LNCAP (cell line): ENCODE results near the gene MYH11.

ENCODE experiments used
- CTCF ChIP-seq: fragments of 450-650 bp; IDR thresholded peaks from 2 replicates; pipeline ENCODE4 v1.5.1; 2017; ENCODE audit warnings: mild to moderate bottlenecking

The MYH11 gene

GRCh38 chr16:15897834-15898254, 41.0 kb upstream of the MYH11 start:
- TF ChIP-seq CTCF, result no peak

- TF ChIP-seq CTCF, result no peak
Measured at GRCh38 chr16:15897121-15897780, 40.4 kb upstream of the MYH11 start.

GRCh38 chr16:15894571-15895374, 37.9 kb upstream of the MYH11 start:
- TF ChIP-seq CTCF, result no peak

- TF ChIP-seq CTCF, result no peak
Measured at GRCh38 chr16:15891508-15891907, 34.7 kb upstream of the MYH11 start.

- no peak for TF ChIP-seq CTCF
Measured at GRCh38 chr16:15888072-15888976, 31.5 kb upstream of the MYH11 start, which contains the start of gene CEP20. Gene CEP20 (minus strand): TSS chr16:15888603. CDS start chr16:15888585, 18 bp downstream.

- no peak for TF ChIP-seq CTCF
Measured at GRCh38 chr16:15887283-15887682, 30.5 kb upstream of the MYH11 start.

GRCh38 chr16:15886078-15886477, 29.2 kb upstream of the MYH11 start:
- no peak for TF ChIP-seq CTCF
